Measurements from ENCODE around the gene PPP1R18. TPM values are rescaled to one million over a fixed set of nuclear protein-coding genes. Genes with fewer than 3 reads are reported as not detected.
A peak's percentile ranks its signal among the peaks of the same experiment; 100 is the strongest.

The PPP1R18 gene
- total RNA-seq, 1 donor from 2014 or later, result 33.1 TPM

GRCh38 chr6:30703821-30704220 lies 17.4 kb upstream of the PPP1R18 start:
- Mint-ChIP-seq H3K4me1 (ENCODE audit: unreplicated experiment) (no peaks in the 10 kb centered on the region), H3K27me3 (no peaks in the 10 kb centered on the region), H3K27ac (no peak overlapping the region), H3K36me3 (peaks cover 34% of the 10 kb centered on the region), H3K4me3 (no peak overlapping the region), H3K9me3 (no peaks in the 10 kb centered on the region)
- no peak for TF ChIP-seq CTCF (conservative IDR thresholded peaks at IDR 0.05)
- no peak for DNase-seq (ENCODE audit: extremely low spot score, unreplicated experiment)

DNA sequence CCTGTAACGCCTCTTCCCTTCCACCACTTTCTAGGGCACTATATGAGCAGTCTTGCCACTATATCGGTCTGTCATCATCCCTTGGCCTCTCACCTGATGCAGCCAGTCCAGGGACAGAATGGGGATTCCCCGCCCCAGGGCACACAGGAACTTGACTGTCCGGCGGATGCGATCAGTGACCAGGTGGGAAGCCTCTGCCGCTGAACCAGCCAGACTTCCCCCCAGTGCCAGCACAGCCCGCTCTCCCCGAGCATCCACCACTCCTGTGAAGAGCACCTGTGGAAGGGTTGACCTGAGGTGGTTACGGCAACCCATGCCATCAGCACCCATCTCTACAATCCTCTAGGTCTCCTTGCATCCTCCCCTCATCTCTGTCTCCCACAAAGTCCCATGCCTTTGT lies 16.6 kb upstream of the PPP1R18 start:
- no peaks in the 10 kb centered on the region for H3K9me3 Mint-ChIP-seq

GRCh38 chr6:30700340-30700739 lies 13.9 kb upstream of the PPP1R18 start:
- H3K27me3 Mint-ChIP-seq, result no peaks in the 10 kb centered on the region
- no peaks in the 10 kb centered on the region for H3K4me1 Mint-ChIP-seq (ENCODE audit: unreplicated experiment)
- DNase-seq (ENCODE audit: extremely low spot score, unreplicated experiment), result no peak
- no peak overlapping the region for H3K4me3 Mint-ChIP-seq
- no peaks in the 10 kb centered on the region for H3K9me3 Mint-ChIP-seq
- peak overlapping the region; percentile 82 for H3K27ac Mint-ChIP-seq
- TF ChIP-seq CTCF (conservative IDR thresholded peaks at IDR 0.05), result no peak
- peaks cover 25% of the 10 kb centered on the region for H3K36me3 Mint-ChIP-seq

More for the DNA sequence above, 16.6 kb upstream of the PPP1R18 start:
- no peaks in the 10 kb centered on the region for H3K4me1 Mint-ChIP-seq (ENCODE audit: unreplicated experiment)
- H3K27ac Mint-ChIP-seq, result no peak overlapping the region
- no peak for DNase-seq (ENCODE audit: extremely low spot score, unreplicated experiment)
- no peak for TF ChIP-seq CTCF (conservative IDR thresholded peaks at IDR 0.05)
- no peak overlapping the region for H3K4me3 Mint-ChIP-seq
- peaks cover 34% of the 10 kb centered on the region for H3K36me3 Mint-ChIP-seq
- H3K27me3 Mint-ChIP-seq, result no peaks in the 10 kb centered on the region

DNA sequence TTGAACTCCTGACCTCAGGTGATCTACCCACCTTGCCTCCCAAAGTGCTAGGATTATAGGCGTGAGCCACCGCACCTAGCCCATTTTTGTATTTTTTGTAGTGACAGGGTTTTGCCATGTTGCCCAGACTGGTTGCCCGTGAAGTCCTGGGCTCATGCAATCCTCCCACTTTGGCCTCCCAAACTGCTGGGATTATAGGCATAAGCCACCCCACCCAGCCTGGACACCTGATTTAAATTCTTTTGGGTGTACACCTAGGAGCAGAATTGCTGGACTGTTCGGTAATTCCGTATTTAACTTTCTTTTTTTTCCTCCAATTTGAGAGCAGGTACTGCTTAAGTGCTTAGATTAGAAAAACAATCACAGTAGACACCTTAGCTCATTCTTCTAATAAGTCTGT lies 10.0 kb upstream of the PPP1R18 start:
- Mint-ChIP-seq H3K27ac (no peak overlapping the region), H3K4me3 (no peak overlapping the region), H3K4me1 (ENCODE audit: unreplicated experiment) (peaks cover 4% of the 10 kb centered on the region), H3K9me3 (no peaks in the 10 kb centered on the region), H3K27me3 (no peaks in the 10 kb centered on the region), H3K36me3 (no peaks in the 10 kb centered on the region)
- no peak for DNase-seq (ENCODE audit: extremely low spot score, unreplicated experiment)
- TF ChIP-seq CTCF (conservative IDR thresholded peaks at IDR 0.05), result no peak

- H3K36me3 Mint-ChIP-seq, result peaks cover 4% of the 10 kb centered on the region
- peaks cover 34% of the 10 kb centered on the region for H3K4me1 Mint-ChIP-seq (ENCODE audit: unreplicated experiment)
- DNase-seq (ENCODE audit: extremely low spot score, unreplicated experiment), result no peak
- no peaks in the 10 kb centered on the region for H3K9me3 Mint-ChIP-seq
- H3K4me3 Mint-ChIP-seq, result peak overlapping the region; percentile 92
- TF ChIP-seq CTCF (conservative IDR thresholded peaks at IDR 0.05), result no peak
- no peaks in the 10 kb centered on the region for H3K27me3 Mint-ChIP-seq
- H3K27ac Mint-ChIP-seq, result peak overlapping the region; percentile 80
These were observed 4.9 kb upstream of the PPP1R18 start for GRCh38 chr6:30691208-30691847.
